ENCODE measurements around the gene PRX.

DNA sequence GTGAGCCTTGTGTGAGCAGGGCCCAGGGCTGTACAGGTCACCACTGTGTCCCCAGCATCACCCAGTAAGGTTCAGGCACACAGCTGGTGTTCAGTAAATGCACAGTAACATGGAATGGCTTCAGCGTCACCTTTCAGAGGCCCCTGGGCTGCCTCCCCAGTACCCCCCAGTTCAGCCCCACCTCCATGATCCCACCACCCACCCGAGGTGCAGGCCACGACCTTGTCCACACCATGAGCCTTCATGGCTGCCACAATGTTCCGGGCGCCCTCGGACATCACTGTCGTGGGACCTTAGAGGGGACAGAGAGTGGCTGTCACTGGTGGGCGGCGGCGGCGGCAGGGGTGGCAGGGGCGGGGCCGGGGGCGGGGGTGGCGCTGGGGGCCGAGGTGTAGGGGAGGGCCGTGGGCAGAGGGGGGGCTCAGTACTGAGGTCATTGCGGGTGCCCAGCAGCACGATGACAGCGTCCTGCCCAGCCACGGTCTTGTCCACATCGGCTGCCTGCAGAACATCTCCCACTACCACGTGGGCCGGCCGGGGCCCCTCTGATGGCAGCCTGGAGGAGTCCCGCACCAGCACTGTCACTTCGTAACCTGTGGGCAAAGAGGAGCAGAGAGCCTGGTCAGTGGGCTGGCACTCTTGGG, 44.9 kb upstream of the PRX start:
- TF ChIP-seq, protein P1, sequence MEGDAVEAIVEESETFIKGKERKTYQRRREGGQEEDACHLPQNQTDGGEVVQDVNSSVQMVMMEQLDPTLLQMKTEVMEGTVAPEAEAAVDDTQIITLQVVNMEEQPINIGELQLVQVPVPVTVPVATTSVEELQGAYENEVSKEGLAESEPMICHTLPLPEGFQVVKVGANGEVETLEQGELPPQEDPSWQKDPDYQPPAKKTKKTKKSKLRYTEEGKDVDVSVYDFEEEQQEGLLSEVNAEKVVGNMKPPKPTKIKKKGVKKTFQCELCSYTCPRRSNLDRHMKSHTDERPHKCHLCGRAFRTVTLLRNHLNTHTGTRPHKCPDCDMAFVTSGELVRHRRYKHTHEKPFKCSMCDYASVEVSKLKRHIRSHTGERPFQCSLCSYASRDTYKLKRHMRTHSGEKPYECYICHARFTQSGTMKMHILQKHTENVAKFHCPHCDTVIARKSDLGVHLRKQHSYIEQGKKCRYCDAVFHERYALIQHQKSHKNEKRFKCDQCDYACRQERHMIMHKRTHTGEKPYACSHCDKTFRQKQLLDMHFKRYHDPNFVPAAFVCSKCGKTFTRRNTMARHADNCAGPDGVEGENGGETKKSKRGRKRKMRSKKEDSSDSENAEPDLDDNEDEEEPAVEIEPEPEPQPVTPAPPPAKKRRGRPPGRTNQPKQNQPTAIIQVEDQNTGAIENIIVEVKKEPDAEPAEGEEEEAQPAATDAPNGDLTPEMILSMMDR (conservative IDR thresholded peaks at IDR 0.05; ENCODE audit: low read depth, low read length): no peak
- TF ChIP-seq EZH2phosphoT487 (IDR thresholded peaks at IDR 0.05; ENCODE audit: borderline replicate concordance, low read length) (no peak), EZH2 (IDR thresholded peaks at IDR 0.05; ENCODE audit: low read length, unreplicated experiment) (no peak)
